ENCODE measurements around the gene CHN2. TPM values are rescaled to one million over a fixed set of nuclear protein-coding genes. Genes with fewer than 3 reads are reported as not detected.
A peak's percentile ranks its signal among the peaks of the same experiment; 100 is the strongest.
"Not testable (repeated sequence)": the region's sequence is repeated elsewhere in the genome, so short reads cannot be mapped to it uniquely, and the experiment has no call there.

The CHN2 gene
- total RNA-seq, 1 donor from 2014 or later: 20.2 TPM

DNA sequence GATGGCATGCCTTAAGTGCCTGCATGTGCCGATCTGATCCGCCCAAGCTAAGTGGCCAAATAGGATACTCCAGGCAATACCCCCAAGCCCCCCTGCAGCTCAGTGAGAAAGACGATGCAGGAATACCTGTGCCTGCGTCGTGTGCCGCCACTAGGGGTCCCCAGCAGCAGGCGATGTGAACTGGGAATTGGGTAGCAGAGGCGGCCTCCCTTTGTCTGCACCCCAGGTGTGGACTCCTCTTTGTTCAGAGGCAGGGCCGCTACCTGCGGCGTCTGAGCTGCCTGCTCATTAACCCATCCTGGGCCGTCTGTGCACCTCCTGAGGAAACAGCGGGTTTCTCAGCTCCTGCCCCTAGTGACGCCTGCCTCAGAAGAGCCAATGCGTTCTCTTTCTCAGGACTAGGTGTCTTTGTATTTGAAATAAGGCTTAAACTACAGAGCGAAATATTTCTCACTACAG is 4.8 kb upstream of the CHN2 start:
- peak; percentile 36 for DNase-seq (ENCODE audit: low spot score)

DNA sequence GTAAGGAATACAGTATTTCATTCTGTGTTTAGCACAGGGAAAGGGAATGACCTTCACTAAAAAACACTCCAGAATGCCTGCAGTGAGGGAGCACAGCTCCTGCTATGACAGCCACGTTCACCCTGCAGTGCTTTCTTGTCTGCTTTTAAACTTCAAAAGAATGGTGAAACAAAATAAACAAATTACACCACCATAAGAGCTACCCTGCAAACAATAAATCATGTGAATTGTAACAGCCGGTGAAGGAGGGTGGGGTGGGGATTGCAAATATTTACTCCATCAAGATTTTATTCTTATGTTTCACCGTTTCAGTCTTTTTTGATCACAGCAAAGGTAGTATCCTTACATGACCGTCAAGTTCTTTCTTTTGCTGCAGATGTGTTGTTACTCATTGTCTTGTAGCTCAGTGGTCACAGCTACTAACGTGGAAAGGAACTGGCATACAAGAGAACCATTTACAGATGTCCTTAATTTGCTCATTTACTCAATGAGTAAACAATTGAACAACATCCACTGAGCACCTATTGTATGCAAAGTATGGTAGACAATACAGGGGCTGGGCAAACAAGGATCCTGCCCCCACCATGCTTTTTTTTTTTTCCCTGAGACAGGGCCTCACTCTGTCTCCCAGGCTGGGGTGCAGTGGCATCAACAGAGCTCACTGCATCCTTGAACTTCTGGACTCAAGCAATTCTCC is 4.1 kb upstream of the CHN2 start:
- DNase-seq (ENCODE audit: low spot score): no peak

DNA sequence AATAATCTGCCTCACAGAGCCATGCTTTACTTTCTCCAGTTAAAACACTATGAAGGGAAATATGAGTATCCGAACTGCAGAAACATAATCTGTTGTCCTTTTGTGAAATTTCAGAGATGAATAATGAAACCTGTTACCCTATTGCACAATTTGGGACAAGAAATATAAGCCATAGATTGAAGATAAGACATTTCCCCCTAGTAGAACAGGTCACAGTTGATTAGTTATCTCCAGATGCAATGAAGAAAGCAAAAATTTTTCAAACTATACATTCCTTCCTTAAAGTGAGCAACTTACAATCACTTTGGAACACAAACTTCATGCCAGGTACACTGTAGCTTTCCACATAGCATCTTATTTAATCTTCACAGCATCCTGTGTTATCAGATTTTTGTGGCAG is 2.3 kb upstream of the CHN2 start:
- DNase-seq (ENCODE audit: low spot score): no peak

DNA sequence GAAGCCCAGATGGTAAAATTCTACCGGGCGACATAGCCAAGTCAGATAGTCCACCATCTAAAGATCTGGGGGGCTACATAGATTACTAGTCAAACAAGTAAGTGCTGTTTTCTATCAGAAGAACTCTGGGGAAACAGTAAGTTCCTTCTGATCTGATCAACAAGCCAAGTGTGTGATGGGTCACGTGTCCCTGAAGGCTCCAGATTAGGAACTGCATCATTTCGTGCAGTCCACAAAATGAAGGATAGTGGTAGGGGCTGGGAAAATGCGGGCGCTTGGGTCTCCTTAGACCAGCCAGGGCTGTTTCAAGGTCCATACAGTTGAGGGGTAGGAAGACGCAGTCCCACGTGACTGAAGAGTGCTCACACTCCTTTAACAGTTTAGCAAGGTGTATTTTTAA is 1.8 kb upstream of the CHN2 start:
- DNase-seq (ENCODE audit: low spot score): no peak

DNA sequence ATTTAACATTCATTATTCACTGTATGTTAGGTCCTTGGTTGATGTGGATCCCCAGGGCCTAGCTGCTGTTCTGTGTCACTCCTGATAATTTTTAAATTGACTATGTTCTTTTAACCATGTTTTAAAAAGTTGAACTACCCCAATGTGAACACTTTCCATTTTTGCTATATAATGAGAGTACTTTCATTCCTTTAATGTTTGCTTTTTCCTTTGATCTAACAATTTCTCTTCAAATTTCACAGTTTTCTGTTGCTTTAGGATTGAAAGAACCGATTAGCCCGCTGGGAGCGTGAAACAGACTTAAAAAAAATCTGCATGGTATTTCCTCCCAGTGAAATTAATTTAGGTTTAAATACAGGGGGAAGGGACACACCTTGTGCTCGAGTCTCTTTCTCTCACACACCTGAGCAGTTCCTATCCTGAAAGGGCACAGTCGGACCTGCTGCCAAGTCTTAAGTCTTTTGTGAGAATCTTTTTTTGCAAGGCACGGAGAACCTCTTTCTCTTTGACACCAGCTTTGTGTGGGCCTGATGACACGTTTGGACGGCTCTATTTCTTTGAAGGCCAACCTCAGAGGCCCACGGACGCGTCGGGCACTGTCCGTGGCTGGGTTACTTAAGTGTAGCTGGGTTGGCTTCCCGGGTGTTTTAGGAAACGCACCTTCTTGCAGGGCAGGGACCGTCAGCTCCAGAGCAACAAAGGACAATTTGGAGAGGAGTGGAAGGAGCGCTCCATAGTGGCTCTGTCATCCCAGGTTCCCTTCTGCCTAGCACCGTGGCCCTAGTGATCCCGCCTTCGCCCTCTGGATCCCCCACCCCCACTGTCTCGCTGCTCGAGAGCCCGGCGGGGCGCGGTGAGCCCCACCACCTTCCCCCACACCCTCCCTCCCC is 1.0 kb upstream of the CHN2 start:
- DNase-seq (ENCODE audit: low spot score): no peak

DNA sequence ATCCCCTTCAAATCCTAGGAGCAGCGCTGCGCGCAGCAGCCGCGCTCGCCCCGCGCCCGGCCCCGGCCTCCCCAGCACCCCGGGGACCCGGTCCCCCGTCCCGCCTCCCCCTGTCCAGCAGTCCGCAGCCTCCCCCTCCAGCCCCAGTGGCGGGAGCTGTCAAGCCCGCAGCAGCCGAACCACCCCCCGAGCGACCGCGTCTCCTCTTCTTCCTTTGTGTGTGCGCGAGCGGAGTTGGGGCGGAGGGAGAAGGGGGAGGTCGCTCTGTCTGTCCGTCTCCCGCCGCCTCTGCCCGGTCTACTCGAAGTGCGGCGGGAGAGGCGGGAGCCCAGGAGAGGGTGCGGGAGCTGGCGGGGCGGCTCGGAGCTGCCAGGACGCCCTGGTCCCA is 375 bp upstream of the CHN2 start:
- peak; percentile 12 for DNase-seq (ENCODE audit: low spot score)

DNA sequence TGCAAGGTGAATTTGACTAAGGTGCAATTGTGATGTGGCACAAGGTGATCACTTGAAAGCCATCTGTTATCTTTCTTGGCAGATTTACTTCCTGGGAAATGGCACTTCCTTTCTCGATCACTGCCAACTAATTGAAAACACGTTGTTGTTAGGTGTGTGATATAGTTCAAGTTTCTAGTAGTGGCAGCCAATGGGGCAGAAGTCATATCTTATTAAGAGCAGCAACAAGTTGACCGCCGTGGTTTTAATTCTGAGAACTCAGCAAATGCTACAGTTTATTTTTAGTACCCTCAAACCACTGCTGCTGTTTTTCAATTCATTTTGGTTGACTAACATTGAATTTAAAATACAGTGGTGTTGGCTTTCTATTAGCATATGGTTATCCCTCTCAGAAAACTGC is 1.6 kb downstream of the CHN2 start:
- no peak for DNase-seq (ENCODE audit: low spot score)

DNA sequence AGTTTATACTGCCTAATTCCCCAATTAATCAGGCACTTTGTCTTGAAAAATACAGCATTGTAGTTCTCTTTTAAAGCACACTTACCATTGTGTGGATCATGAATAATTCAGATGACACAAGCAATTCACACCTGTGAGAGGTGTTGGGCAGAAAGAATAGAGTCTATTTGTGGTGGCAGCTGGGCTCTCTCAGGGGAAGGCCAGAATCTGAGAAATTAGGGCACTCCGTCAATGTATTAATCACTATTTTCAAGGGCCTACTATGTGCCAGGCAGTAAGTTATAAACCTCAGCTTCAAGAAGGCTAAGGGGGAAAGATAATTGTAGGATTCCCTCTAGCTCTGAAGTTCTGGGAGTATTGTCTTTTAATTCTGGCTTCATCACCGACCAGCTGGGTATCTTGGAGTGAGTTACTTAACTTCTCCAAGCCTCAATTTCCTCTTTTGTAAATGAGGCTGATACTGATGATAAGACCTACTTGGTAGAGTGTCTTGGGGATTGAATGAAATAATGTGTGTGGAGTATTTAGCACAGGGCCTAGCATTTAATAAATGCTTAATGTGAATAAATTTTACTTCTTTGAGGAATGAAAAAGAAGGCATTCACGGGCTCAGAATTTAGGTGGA is 2.5 kb downstream of the CHN2 start:
- DNase-seq (ENCODE audit: low spot score): no peak

DNA sequence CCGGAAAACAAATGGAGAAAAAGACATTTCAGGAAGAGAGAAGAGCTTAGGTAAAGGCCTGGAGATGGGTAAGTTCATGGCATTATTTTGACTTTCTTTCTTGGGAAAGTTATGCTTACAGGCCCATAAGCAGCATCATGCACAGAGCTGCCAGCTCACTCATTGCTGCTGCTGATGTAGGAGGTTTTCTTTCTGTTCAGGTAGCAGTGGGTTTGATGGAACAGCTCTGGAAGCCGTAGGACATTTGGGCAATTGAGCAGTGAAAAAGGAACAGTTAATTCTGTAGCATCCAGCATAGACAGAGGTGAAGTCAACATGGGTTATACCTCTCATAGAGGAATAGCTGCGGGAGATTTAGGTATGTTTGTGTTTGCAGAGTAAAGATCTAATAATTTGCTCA is 3.3 kb downstream of the CHN2 start:
- DNase-seq (ENCODE audit: low spot score): no peak

DNA sequence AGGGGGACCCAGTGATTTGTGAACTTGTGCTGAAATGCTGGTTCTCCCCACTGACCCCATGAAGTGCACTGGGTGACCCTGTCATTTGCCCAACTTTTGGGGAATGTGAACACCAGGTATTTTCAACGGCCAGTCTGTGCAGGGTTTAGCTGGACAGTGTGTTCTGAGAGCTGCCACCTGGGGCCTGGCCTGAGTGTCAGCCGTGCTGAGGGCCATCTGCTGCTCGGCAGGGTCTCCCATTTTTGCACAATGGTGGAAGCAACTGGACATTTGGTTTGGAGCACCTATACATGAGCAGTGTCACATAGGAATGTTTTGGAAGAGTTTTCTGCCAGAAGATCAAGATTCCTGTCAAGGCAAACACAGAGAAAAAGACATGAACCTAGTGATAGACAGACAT is 5.2 kb downstream of the CHN2 start:
- no peak for DNase-seq (ENCODE audit: low spot score)

DNA sequence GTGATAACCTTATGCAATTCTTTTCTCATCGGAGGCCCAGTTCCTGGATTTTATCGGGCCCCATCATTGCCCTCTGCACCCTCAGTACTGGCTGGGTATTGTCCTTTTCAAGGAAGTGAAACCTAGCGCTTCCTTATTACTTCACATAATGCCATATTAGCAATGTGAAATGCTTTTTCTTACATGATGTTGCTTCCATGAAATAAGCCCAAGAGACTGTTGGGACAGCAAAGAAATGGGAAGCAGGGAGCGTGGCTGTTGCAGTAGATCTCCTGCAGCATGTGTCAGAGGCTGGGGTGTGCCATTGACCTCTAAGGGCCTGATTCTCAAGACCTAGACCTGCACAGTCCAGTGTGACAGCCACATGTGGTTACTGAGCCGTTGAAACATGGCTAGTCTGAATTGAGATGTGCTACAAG is 8.1 kb downstream of the CHN2 start:
- DNase-seq (ENCODE audit: low spot score): peak; percentile 15

DNA sequence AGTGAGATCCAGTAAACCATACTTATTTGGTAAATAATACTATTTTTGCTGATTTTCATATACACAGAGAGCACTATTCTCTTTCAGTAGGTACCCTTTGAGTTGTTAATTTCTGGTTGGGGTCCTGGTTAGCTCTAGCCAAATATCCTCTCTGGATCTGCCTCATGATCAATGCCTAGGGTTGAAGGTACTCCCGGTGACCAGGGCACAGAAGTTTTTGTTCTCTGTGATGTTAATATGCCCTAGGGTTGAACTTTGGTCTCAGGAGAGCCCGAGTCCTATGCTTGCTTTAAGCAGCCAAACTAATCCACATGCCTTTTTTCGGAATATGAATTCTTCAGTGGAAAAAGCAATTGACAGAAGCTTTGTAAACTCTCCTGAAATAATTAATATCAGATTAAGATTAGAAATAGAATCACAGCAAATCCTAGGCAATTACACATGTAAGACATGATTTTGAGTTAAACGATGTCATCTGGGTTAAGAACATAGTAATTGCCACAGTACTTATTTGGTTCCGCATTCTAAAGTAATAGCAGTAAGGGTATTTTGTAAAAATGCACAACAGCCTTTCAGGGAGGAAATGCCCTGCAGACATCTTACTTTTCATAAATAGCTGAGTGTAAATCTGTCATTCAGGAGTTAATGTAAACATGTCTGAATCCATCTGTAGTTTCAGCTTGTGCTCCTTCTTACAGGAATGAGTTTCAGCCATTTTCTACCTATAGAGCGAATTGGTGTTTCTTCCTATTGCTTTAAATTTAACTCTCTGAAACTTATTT is 10.1 kb downstream of the CHN2 start:
- no peak for DNase-seq (ENCODE audit: low spot score)

DNA sequence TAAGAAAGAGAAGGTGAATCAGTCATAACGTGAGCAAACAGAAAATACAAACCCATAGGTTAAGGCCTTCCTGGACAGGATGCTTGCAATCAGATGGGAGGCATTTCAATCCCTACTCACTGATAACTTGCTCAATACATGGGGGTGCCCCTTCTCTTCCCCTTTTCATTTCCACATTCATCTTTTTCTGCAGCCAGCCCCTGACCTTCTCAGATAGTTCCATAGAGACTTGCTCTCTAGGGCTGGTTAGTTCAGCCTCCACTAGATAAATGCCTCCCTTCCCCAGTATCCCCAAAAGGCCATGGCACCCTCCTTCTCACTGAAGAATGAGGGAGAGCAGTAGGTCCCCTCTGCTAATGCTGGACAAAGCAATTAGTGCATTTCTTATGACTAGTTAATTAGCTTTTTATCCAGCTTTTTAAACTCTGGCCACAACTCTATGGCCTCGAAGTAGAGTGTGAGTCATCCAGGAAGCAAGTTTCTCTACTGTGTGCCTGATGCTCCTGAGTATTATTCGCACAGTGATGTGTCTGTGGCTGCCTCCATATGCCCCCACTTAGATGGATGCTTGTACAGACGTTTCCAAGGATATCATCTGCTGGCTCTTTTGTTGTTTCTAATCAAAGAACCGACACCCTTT is 12.7 kb downstream of the CHN2 start:
- no peak for DNase-seq (ENCODE audit: low spot score)

DNA sequence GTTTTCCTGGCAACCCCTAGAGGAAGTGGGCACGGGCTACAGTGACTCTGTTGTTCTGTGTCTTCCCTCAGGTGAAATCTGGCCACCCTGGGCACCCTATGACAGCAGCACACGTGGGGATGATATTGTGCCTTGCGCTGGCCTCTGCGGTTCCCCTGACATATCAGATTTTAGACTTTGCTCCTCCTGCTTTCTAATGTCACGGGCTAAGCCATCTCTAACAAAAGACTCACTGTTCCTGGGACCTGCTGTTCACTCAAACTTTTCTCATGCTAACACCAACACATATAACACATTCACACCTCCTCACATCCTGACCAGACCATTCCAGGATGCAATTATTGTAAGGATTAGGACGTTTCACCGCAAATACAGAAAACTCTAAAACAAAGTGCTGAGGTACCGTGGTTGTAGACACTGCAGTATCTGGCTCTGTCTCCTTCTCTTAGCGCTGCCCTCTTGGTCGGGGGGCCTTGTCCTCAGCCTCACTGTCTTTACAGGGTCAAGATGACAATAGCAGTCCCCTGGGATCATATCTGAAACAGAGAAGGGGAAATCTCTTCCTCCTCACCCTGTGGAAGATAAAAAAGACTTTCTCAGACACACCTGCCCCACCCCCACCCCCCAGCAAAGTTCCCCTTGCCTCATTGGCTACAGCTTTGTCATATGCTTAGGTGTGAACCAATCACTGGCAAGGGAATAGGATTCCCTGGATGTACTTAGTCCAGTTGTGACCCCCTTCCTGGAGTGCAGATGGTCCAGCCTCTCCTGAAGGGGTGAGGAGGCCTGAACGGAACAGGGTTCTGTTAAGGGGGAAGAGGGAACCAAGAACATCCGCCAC is 14.1 kb downstream of the CHN2 start:
- DNase-seq (ENCODE audit: low spot score): no peak

DNA sequence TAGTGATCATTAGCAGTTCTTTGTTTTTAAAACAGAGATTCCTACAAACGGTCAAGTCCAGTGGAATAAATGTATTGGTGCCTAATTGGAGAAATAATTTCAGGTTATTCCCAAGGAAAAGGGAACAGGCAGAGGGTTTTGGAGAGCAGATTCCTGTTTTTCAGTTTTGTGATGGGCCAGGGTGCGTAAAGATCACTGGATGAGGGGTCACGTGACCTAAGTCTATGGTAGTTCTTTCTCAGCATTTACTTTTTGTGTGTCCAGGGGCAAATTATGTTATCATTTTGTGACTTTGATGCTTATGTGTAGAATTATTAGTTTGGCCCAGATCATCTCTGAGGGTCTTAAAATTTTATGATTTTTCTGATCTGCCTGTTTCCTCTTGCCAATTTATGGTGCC is 15.2 kb downstream of the CHN2 start:
- DNase-seq (ENCODE audit: low spot score): no peak

DNA sequence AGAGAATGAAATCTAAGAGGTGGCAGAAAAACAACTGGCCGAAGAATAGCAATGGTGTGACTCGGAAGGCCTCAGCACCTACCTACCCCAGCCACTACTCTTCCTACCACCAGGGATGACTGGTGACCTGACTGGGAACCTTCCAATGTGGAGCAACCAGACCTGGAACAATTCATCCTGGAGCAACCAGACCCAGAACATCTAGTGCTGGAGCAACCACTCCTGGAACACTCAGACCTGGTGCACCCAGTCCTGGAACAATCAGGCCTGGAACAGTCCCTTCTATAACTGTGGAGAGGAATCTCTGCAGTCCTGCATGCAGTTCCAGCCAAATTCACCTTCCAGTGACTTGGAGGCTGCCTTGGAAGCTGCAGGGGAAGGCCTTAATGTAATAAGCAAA is 18.2 kb downstream of the CHN2 start:
- not testable (repeated sequence) for DNase-seq (ENCODE audit: low spot score)

DNA sequence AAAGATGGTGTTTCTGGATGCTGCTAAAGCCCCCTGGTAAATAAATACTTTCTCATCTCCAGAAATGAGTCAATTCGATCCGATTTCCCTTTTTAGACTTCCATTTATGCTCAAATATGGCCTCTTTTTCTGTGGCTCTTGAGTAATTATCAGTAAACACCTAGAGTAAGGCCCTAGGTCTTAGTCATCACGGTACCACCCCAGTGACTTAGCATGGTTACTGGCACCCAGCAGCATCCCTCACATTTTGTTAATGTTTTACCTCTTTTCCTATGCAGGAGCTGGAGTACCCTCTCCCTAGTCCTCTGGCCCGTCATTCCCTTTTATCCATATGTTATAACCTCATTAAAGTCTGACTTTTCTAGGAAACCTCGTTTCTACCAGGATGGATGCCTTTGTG is 19.5 kb downstream of the CHN2 start:
- no peak for DNase-seq (ENCODE audit: low spot score)

DNA sequence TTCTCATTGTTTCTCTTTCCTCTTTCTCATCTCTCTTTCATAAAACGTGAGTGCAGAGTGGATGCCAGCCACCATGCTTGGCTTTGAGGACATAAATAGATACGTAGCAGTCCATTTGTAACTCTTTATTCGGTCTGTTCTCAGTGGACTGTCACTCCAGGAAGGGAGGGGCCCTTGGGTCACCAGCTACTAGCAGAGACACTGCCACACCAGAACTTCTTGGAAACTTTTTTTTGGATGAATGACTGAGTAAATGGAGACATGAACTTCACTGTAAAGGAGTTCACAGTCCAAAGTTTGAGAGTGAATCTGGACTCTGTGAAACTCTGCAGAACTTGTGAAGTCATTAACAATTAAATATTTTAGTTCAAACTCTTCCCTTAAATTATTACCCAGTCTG is 20.2 kb downstream of the CHN2 start:
- no peak for DNase-seq (ENCODE audit: low spot score)

DNA sequence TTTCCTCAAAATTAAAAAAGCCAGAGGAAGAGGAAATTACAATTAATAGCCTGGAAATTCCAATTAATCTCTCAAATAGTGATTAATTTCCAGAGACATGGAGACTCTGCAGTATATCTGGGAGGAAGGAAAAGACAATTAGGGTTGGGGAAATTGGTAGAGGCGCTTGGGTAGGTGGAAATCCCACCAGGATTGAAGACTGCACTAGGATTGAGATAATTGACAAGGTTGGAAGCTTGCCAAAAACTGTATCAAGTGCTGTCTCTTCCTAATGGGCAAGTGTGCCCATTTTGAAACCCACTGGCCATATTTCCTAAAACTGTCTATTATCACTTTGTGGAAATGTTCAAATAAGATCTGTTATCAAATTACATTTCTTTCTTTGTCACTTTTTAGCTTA is 21.6 kb downstream of the CHN2 start:
- no peak for DNase-seq (ENCODE audit: low spot score)

DNA sequence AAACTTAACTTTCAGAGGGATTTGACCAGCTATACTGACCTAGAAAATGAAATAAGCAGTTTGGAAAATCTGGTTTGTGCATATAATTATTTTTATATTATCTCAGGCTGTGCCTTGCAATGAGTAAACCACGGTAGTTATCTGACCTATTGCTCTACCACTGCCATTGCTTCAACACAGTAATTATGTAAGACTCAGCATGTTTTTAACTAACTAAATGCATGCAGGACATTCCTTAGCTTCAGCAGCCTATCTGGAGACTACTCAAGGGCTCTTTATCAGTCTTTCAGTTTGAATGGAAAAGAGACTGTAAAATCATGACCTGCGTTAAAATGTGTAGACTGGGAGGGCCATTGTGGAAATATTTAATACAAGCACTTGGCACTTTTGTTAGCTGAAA is 22.5 kb downstream of the CHN2 start:
- DNase-seq (ENCODE audit: low spot score): no peak
